Tibial nerve (tissue), 4 donors: Measurements from ENCODE around the gene BAIAP2. TPM values are rescaled to one million over a fixed set of nuclear protein-coding genes. Genes with fewer than 3 reads are reported as not detected.

Experiments used
- DNase-seq, 2 donors: peaks; one replicate each; pipeline ENCODE4 v3.0.0-alpha.2; 2019; ENCODE audit warnings: low spot score in 2 of 2
- H3K27ac ChIP-seq, 4 donors: fragments of 200-600 bp; sonication (generic) in 3 of 4; one replicate each; pipeline ENCODE4 v1.5.1; 2017 to 2019; ENCODE audit warnings: mild to moderate bottlenecking in 1 of 4
- H3K27me3 ChIP-seq, 2 donors: fragments of 200-600 bp; sonication (generic) in 1 of 2; one replicate each; pipeline versions ENCODE4 v1.5.1 to v1.6.0; 2017 to 2019
- H3K36me3 ChIP-seq, 3 donors: fragments of 200-600 bp; sonication (generic); one replicate each; pipeline ENCODE4 v1.5.1; 2018 to 2019
- H3K4me1 ChIP-seq, 4 donors: fragments of 200-600 bp; sonication (generic) in 3 of 4; one replicate each; pipeline ENCODE4 v1.5.1; 2017 to 2019
- H3K4me3 ChIP-seq, 4 donors: fragments of 200-600 bp; sonication (generic) in 3 of 4; one replicate each; pipeline ENCODE4 v1.5.1; 2017 to 2019; ENCODE audit warnings: mild to moderate bottlenecking in 1 of 4, moderate library complexity in 1 of 4
- H3K9me3 ChIP-seq, 4 donors: fragments of 200-600 bp; sonication (generic) in 3 of 4; one replicate each; pipeline ENCODE4 v1.5.1; 2017 to 2019
- CTCF ChIP-seq, 5 experiments: fragments of 200-600 bp in 3 of 5; fragments of 450-650 bp in 2 of 5; sonication (generic) in 3 of 5; IDR thresholded peaks; one replicate each; pipeline ENCODE4 v1.5.1; 2016 to 2019; ENCODE audit warnings: antibody characterized with exemption in 5 of 5, mild to moderate bottlenecking in 3 of 5, moderate library complexity in 2 of 5
- EP300 ChIP-seq, 2 donors: sonication (generic); formaldehyde crosslinking; IDR thresholded peaks; one replicate each; pipeline ENCODE4 v1.6.1; 2017; ENCODE audit warnings: antibody characterized with exemption in 2 of 2, mild to moderate bottlenecking in 1 of 2
- POLR2A ChIP-seq, 2 donors: fragments of 450-650 bp; IDR thresholded peaks; one replicate each; pipeline ENCODE4 v1.6.1; 2017; ENCODE audit warnings: antibody characterized with exemption in 2 of 2, mild to moderate bottlenecking in 2 of 2, moderate library complexity in 2 of 2
- WGBS, 2 donors: methylation state at CpG; one replicate each; pipeline ENCODE4 v1.1.5; 2018; 5-methylcytosine and 5-hydroxymethylcytosine counted together
- total RNA-seq, 4 donors: library from RNA; depleted of rRNA; stranded (reverse); fragments of >200 nt; gene quantifications; one replicate each; pipeline ENCODE4 v1.1.0, GENCODE V29; 2016

Gene BAIAP2
- total RNA-seq, 4 donors from 2014 or later = 49.5 to 81.2 (median 66.9) TPM

- 74 to 76% methylated on average over 18 to 28 of the region's 28 CpGs for WGBS, 2 donors
- H3K27ac ChIP-seq = peak overlapping the region in 2 of 4 donors; percentile 61 to 88
- TF ChIP-seq POLR2A (IDR thresholded peaks at IDR 0.05) (no peak), EP300 (IDR thresholded peaks at IDR 0.05) (no peak), CTCF (IDR thresholded peaks at IDR 0.05) (no peak)
- peaks cover 0 to 7% (median 0%) of the 10 kb centered on the region in 3 donors for H3K36me3 ChIP-seq
- no peaks in the 10 kb centered on the region for H3K9me3 ChIP-seq
- DNase-seq = no peak
- H3K4me3 ChIP-seq = peak overlapping the region in 1 of 4 donors; percentile 74
- H3K4me1 ChIP-seq = peaks cover 0 to 85% (median 46%) of the 10 kb centered on the region in 4 donors
- no peaks in the 10 kb centered on the region for H3K27me3 ChIP-seq
Measured at GRCh38 chr17:81037026-81037797, 2.3 kb downstream of the BAIAP2 start.

GRCh38 chr17:81037798-81038733, 3.1 kb downstream of the BAIAP2 start:
- Histone ChIP-seq H3K27me3 (no peaks in the 10 kb centered on the region), H3K9me3 (no peaks in the 10 kb centered on the region), H3K27ac (peak overlapping the region in 2 of 4 donors; percentile 61 to 88), H3K4me3 (peak overlapping the region in 1 of 4 donors; percentile 74), H3K4me1 (peaks cover 0 to 86% (median 46%) of the 10 kb centered on the region in 4 donors), H3K36me3 (no peaks in the 10 kb centered on the region)
- no peak for DNase-seq
- WGBS, 2 donors = 64 to 68% methylated on average over 22 of the region's 30 CpGs
- TF ChIP-seq POLR2A (IDR thresholded peaks at IDR 0.05) (no peak), CTCF (IDR thresholded peaks at IDR 0.05) (no peak), EP300 (IDR thresholded peaks at IDR 0.05) (no peak)

GRCh38 chr17:81039096-81039495, 4.1 kb downstream of the BAIAP2 start:
- peaks cover 0 to 86% (median 44%) of the 10 kb centered on the region in 4 donors for H3K4me1 ChIP-seq
- TF ChIP-seq EP300 (IDR thresholded peaks at IDR 0.05) = no peak
- no peak for TF ChIP-seq POLR2A (IDR thresholded peaks at IDR 0.05)
- no peak for TF ChIP-seq CTCF (IDR thresholded peaks at IDR 0.05)
- no peak for DNase-seq

GRCh38 chr17:81039854-81040758, 5.2 kb downstream of the BAIAP2 start:
- peak overlapping the region in 2 of 4 donors; percentile 9 to 13 for H3K4me3 ChIP-seq

More at GRCh38 chr17:81039096-81039495, 4.1 kb downstream of the BAIAP2 start:
- Histone ChIP-seq H3K36me3 (no peaks in the 10 kb centered on the region), H3K4me3 (no peak overlapping the region), H3K9me3 (no peaks in the 10 kb centered on the region), H3K27ac (peak overlapping the region in 1 of 4 donors; percentile 62), H3K27me3 (no peaks in the 10 kb centered on the region)
- 89 to 93% methylated on average over 3 to 10 of the region's 16 CpGs for WGBS, 2 donors

More at GRCh38 chr17:81039854-81040758, 5.2 kb downstream of the BAIAP2 start:
- no peak for DNase-seq
- no peak for TF ChIP-seq CTCF (IDR thresholded peaks at IDR 0.05)
- TF ChIP-seq EP300 (IDR thresholded peaks at IDR 0.05) = no peak
- no peak for TF ChIP-seq POLR2A (IDR thresholded peaks at IDR 0.05)
- Histone ChIP-seq H3K36me3 (no peaks in the 10 kb centered on the region), H3K27me3 (no peaks in the 10 kb centered on the region), H3K27ac (peak overlapping the region in 2 of 4 donors; percentile 59 to 62), H3K4me1 (peaks cover 0 to 94% (median 53%) of the 10 kb centered on the region in 4 donors), H3K9me3 (no peaks in the 10 kb centered on the region)
- 38 to 42% methylated on average over 22 to 25 of the region's 28 CpGs for WGBS, 2 donors
